SK-N-SH treated with all-trans-retinoic acid at 6 μM for 48 hours (cell line): ENCODE results near the gene RASL12.

Source experiments
- ATAC-seq: fragments of 200-7000 bp; cut with Tn5 transposase; 3 replicates; pipeline ENCODE4 v1.9.1; 2020; ENCODE audit warnings: mild to moderate bottlenecking, moderate library complexity
- ARNTL ChIP-seq: fragments of 450-650 bp; formaldehyde crosslinking; IDR thresholded peaks from 2 replicates; pipeline ENCODE4 v1.5.0; 2020; ENCODE audit warnings: low read depth, mild to moderate bottlenecking, moderate library complexity, borderline replicate concordance
- BACH2 ChIP-seq: fragments of 250-450 bp; sonication (Bioruptor Pico); IDR thresholded peaks from 2 replicates; pipeline ENCODE4 v1.9.0; 2021; ENCODE audit warnings: mild to moderate bottlenecking, borderline replicate concordance
- CSDC2 ChIP-seq: fragments of 250-450 bp; sonication (Bioruptor Pico); IDR thresholded peaks from 2 replicates; pipeline ENCODE4 v1.5.0; 2020; ENCODE audit warnings: mild to moderate bottlenecking, moderate library complexity
- CSRNP3 ChIP-seq: fragments of 250-450 bp; sonication (Bioruptor Pico); IDR thresholded peaks from 2 replicates; pipeline ENCODE4 v1.5.1; 2021; ENCODE audit warnings: mild to moderate bottlenecking, moderate library complexity
- ESRRG ChIP-seq: fragments of 250-450 bp; sonication (Bioruptor Pico); IDR thresholded peaks from 2 replicates; pipeline ENCODE4 v1.6.1; 2021; ENCODE audit warnings: mild to moderate bottlenecking
- GLIS3 ChIP-seq: fragments of 250-450 bp; sonication (Bioruptor Pico); IDR thresholded peaks from 2 replicates; pipeline ENCODE4 v1.5.0; 2020; ENCODE audit warnings: mild to moderate bottlenecking, moderate library complexity
- ISL1 ChIP-seq: fragments of 250-450 bp; sonication (Bioruptor Pico); IDR thresholded peaks from 2 replicates; pipeline ENCODE4 v2.1.2; 2022; ENCODE audit warnings: mild to moderate bottlenecking, moderate library complexity
- OSR1 ChIP-seq: fragments of 250-450 bp; sonication (Bioruptor Pico); IDR thresholded peaks from 2 replicates; pipeline ENCODE4 v1.8.0; 2022; ENCODE audit warnings: moderate library complexity, mild to moderate bottlenecking, inconsistent platforms
- PATZ1 ChIP-seq: fragments of 250-450 bp; sonication (Bioruptor Pico); IDR thresholded peaks from 2 replicates; pipeline ENCODE4 v1.8.0; 2020; ENCODE audit warnings: mild to moderate bottlenecking, moderate library complexity, borderline replicate concordance
- PPARA ChIP-seq: fragments of 250-450 bp; sonication (Bioruptor Pico); IDR thresholded peaks from 2 replicates; pipeline ENCODE4 v1.5.0; 2020; ENCODE audit warnings: mild to moderate bottlenecking, borderline replicate concordance
- RARB ChIP-seq: fragments of 250-450 bp; sonication (Bioruptor Pico); IDR thresholded peaks from 2 replicates; pipeline ENCODE4 v1.8.0; 2021; ENCODE audit warnings: mild to moderate bottlenecking, moderate library complexity
- SNAI2 ChIP-seq: fragments of 250-450 bp; sonication (Bioruptor Pico); IDR thresholded peaks from 2 replicates; pipeline ENCODE4 v1.5.0; 2020; ENCODE audit warnings: mild to moderate bottlenecking, moderate library complexity
- TCF4 ChIP-seq: fragments of 250-450 bp; sonication (Bioruptor Pico); IDR thresholded peaks from 2 replicates; pipeline ENCODE4 v1.8.0; 2021; ENCODE audit warnings: mild to moderate bottlenecking, moderate library complexity, borderline replicate concordance
- TOX ChIP-seq: fragments of 250-450 bp; sonication (Bioruptor Pico); IDR thresholded peaks from 2 replicates; pipeline ENCODE4 v1.8.0; 2021; ENCODE audit warnings: mild to moderate bottlenecking, moderate library complexity, borderline replicate concordance
- ZC3H10 ChIP-seq: fragments of 250-450 bp; sonication (Bioruptor Pico); IDR thresholded peaks from 2 replicates; pipeline ENCODE4 v1.5.1; 2021; ENCODE audit warnings: mild to moderate bottlenecking, moderate library complexity
- ZFP3 ChIP-seq: fragments of 250-450 bp; sonication (Bioruptor Pico); IDR thresholded peaks from 2 replicates; pipeline ENCODE4 v1.5.0; 2020; ENCODE audit warnings: mild to moderate bottlenecking, moderate library complexity
- ZFP30 ChIP-seq: fragments of 450-650 bp; formaldehyde crosslinking; IDR thresholded peaks from 2 replicates; pipeline ENCODE4 v1.5.0; 2022; ENCODE audit warnings: mild to moderate bottlenecking, moderate library complexity
- ZNF565 ChIP-seq: fragments of 450-650 bp; formaldehyde crosslinking; conservative IDR thresholded peaks from 2 replicates; pipeline ENCODE4 v1.5.0; 2020; ENCODE audit warnings: low read depth, mild to moderate bottlenecking, moderate library complexity
- ZNF70 ChIP-seq: fragments of 450-650 bp; formaldehyde crosslinking; IDR thresholded peaks from 2 replicates; pipeline ENCODE4 v1.5.0; 2020; ENCODE audit warnings: mild to moderate bottlenecking, moderate library complexity
- ZNF8 ChIP-seq: fragments of 450-650 bp; formaldehyde crosslinking; IDR thresholded peaks from 2 replicates; pipeline ENCODE4 v1.5.0; 2020; ENCODE audit warnings: mild to moderate bottlenecking, moderate library complexity

Gene RASL12

GRCh38 chr15:65032801-65033537 is 34.8 kb downstream of the RASL12 start:
- ATAC-seq = peak; percentile 66
- TF ChIP-seq TCF4 (CRISPR knock-in tag) (no peak), ZFP3 (CRISPR knock-in tag) (no peak), ESRRG (CRISPR knock-in tag) (no peak), OSR1 (CRISPR knock-in tag) (no peak), CSDC2 (CRISPR knock-in tag) (no peak), ZC3H10 (CRISPR knock-in tag) (no peak), PPARA (CRISPR knock-in tag) (no peak), TOX (CRISPR knock-in tag) (no peak), RARB (CRISPR knock-in tag) (no peak), PATZ1 (CRISPR knock-in tag) (no peak)

GRCh38 chr15:65029736-65030208 is 38.0 kb downstream of the RASL12 start:
- no peak for ATAC-seq

GRCh38 chr15:65028921-65029735 is 38.7 kb downstream of the RASL12 start, which contains the start of gene MTFMT:
TSS of gene MTFMT (minus strand) at chr15:65029639. CDS start at chr15:65029613, 26 bp downstream.
- TF ChIP-seq SNAI2 (CRISPR knock-in tag) (no peak), CSRNP3 (CRISPR knock-in tag) (no peak), GLIS3 (CRISPR knock-in tag) (no peak)
- ATAC-seq = peak; percentile 93

More at GRCh38 chr15:65029736-65030208, 38.0 kb downstream of the RASL12 start:
- no peak for TF ChIP-seq CSDC2 (CRISPR knock-in tag)
- TF ChIP-seq GLIS3 (CRISPR knock-in tag) = no peak
- TF ChIP-seq SNAI2 (CRISPR knock-in tag) = no peak
- TF ChIP-seq ZNF8 (CRISPR knock-in tag) = no peak
- TF ChIP-seq TOX (CRISPR knock-in tag) = no peak
- TF ChIP-seq TCF4 (CRISPR knock-in tag) = no peak
- no peak for TF ChIP-seq ZC3H10 (CRISPR knock-in tag)
- no peak for TF ChIP-seq ARNTL (CRISPR knock-in tag)
- TF ChIP-seq ZNF565 (CRISPR knock-in tag) = no peak
- no peak for TF ChIP-seq BACH2
- TF ChIP-seq CSRNP3 (CRISPR knock-in tag) = no peak
- no peak for TF ChIP-seq ESRRG (CRISPR knock-in tag)
- no peak for TF ChIP-seq ISL1 (CRISPR knock-in tag)
- TF ChIP-seq RARB (CRISPR knock-in tag) = no peak
- no peak for TF ChIP-seq ZNF70

- TF ChIP-seq ESRRG (CRISPR knock-in tag) = no peak
- no peak for TF ChIP-seq OSR1 (CRISPR knock-in tag)
- no peak for TF ChIP-seq ZFP30 (CRISPR knock-in tag)
- TF ChIP-seq SNAI2 (CRISPR knock-in tag) = no peak
- TF ChIP-seq ZNF70 = no peak
- TF ChIP-seq PATZ1 (CRISPR knock-in tag) = no peak
- no peak for TF ChIP-seq CSDC2 (CRISPR knock-in tag)
- TF ChIP-seq ZNF8 (CRISPR knock-in tag) = no peak
- ATAC-seq = no peak
These were observed 39.5 kb downstream of the RASL12 start for GRCh38 chr15:65028338-65028737.
